GM21825 (cell line): ENCODE data around the gene UQCC2.
A peak's percentile ranks its signal among the peaks of the same experiment; 100 is the strongest.

Source experiments
- ATAC-seq: cut with Tn5 transposase; IDR thresholded peaks from one replicate; pipeline ENCODE4 v1.9.1; 2021; ENCODE audit warnings: mild to moderate bottlenecking, moderate library complexity; ENCODE audit not compliant: unreplicated experiment

The UQCC2 gene

DNA sequence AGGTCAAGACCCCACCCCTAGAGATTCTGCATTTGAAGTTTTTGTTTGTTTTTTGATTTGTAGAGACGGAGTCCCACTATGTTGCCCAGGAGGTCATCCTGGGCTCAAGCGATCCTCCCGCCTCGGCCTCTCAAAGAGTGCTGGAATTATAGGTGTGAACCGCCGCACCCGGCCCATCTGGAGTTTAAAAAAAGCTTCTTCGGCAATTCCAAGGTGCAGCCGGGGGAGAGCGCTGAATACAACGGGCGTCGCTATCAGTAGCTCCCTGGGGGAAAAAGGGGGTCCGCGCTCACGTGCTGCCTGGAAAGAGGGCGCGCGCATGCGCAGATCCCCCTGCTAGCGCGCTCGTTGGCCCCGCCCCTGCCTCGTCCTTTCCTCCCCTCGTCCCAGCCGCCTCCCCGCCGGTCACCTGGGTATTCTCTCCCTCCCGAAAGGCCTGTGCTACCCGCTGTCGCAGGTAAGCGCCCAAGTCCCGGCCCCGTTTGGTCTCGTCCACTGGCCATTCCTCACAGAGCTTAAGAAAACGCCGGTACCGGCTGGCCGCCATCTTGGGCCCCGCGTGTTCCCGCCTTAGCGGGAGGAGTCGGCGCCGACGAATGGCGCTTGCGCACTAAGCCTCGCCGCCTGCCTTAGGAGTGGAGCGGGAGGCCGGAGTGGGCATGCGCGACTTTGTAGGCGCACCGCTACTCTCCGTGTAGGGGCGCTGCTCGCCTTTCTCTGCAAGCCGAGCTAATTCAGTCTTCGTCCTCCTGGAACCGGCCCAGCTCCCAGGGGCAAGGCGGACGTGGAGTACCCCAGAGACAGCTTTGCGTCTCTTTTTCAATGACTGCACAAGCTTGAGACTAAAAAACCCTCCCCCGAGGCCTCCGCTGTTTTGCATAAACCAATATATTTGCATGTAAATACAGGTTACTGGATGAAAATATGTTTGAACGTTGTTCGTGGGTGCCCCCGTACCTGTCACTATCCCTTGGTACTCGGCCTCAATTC is at the start of gene UQCC2:
Gene UQCC2, minus strand, starts transcription at position 561 of the 990 bp plus-strand sequence. Its CDS starts 14 bp downstream, at position 547.
- ATAC-seq: peak; percentile 74

GRCh38 chr6:33759887-33760629 is 48.6 kb upstream of the UQCC2 start:
- no peak for ATAC-seq

DNA sequence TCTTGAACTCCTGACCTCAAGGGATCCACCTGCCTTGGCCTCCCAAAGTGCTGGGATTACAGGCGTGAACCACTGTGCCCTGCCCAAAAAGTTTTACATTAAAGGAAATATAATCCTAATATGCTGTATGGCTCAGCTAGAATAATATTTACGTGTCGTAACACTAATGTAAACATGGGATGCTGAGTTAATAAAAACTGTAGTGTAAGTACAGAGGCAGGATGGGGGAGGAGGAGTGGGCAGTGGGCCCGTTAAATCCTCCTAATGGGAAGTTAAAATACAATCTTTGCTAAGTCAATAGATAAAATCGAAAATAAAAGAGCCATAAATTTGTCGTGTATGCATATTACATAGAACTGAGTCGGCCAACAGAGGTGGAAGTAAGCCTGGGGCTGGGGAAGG is 47.3 kb upstream of the UQCC2 start:
- no peak for ATAC-seq

DNA sequence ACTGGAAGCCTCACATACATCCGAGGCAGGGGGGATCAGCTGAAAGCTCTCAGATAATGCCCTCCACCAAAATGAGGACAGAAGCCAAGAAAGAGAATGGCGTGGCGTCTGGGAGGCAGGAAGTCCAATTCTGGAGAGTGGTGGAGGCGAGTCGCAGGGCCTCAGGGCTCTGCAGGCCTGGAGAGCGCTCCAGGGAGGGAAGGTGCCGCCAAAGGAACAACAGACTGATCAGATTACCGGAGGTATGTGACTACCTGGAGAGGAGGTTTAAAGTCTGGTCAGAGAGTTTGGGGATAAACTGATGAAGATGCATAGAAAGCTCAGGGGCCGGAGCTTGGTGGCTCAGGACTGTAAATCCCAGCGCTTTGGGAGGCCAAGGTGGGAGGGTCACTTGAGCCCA is 46.4 kb upstream of the UQCC2 start:
- no peak for ATAC-seq

DNA sequence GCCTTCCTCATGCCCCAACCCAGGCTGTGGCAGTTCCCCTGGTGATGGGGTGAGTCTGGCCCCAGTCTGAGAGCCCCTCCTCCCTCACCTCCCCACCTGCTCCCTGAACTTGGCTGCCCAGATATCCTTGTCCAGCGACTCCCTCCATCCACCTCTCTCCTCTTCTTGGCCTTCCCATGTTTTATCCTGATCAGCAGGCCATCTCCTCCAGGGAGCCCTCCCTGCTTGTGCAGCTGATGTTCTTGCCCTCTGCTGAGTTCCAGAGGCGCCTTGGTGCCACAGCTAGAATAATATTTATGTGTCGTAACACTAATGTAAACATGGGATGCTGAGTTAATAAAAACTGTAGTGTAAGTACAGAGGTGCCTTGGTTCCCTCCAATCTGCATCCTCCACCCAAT is 45.6 kb upstream of the UQCC2 start:
- ATAC-seq: no peak

- no peak for ATAC-seq
Observed at GRCh38 chr6:33756211-33756954, 44.9 kb upstream of the UQCC2 start.

- ATAC-seq: no peak
Observed at GRCh38 chr6:33755070-33755869, 43.8 kb upstream of the UQCC2 start.

DNA sequence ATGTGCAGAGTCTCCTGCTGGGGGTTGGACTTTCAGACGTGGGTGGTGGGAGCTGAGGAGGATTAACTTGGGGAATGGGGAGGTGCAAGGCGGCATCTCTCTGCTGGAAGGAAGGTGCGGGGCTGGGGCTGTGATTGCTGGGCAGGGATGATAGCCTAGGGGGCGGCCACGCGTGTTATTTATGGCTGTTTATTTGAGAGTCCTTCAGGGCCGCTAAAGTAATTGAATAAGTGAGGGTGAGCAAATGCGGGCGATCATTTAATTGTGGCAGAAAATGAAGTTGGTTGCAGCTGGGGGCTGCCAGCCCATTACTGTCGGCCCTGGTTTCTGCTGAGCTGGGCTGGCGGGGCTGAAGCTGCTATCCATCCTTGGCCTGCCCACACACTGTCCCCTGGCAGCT is 42.7 kb upstream of the UQCC2 start:
- no peak for ATAC-seq

DNA sequence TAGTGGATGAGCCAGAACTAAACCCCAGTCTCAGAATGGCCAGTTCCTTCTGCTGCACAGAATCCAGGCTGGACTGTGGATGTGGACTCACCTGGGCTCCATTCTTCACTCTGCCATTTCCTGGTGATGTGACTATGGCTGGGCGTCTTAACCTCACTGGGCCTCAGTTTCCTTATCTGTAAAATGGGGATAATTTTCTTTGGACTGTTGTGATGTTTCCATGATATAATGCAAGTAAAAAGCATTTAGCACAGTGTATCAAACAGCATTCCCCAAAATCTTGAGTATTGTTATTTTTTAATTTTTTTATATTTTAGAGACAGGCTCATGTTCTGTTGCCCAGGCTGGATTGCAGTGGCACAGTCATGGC is 41.1 kb upstream of the UQCC2 start:
- ATAC-seq: no peak

DNA sequence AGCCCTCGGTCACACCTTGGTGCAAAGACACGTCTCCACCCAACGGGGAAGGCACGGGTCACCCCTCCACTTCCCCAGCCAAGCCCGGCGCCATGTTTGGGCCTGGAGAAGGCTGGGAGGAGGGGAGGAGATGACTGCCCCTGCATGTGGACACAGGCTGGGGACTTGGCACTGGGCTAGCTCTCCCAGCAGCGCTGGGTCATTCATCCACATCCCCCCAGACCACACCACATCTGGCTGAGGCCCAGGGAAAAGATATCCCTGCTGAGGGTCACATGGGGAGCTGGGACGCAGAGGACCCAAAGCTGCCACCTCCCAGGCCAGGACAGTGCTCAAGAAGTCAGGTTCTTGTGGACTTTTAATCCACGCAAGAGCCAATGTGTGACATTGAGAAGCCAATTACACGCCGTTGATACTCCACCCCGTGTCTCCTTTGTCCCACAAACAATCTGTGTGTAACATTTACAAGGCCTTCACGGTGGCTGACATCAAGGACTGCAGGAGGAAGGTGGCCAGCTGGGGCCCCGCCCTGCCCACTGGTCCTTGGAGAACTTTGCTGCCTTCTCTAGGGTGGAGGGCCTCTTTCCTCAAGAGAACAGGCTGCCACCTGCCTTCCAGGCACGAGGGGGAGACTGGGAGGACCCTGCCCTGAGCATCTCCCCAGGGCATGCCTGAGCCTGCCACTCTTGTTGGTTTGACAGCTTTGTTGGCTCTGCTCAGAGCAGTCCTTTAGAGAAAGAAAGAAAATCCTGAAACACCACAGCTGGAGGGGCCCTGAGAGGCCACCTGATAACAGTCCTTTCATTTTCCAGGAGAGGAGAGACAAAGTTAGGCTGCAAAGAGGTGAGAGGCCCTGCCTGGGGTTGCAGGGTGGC is 40.5 kb upstream of the UQCC2 start:
- no peak for ATAC-seq

- no peak for ATAC-seq
Observed at GRCh38 chr6:33750244-33750991, 38.9 kb upstream of the UQCC2 start.

DNA sequence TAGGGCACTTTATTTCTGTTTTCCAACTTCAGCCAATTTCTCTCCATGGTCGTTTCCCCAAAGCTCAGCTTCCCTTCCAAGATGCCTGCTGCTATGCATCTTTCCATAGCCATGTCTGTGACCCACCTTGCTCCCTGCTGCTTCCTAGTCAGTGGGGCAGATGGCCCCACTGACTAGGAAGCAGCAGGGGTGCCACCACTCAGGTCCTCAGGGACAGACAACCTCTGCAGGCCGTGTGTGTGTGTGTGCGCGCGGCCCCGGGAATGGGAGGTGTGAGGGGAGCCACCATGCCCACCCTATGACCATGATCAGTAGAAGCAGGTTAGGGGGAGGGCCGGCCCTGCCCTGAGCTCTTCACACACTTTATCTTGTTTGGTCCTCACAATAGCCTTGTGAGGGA is 37.9 kb upstream of the UQCC2 start:
- ATAC-seq: no peak

- ATAC-seq: no peak
Observed at GRCh38 chr6:33748841-33749240, 37.3 kb upstream of the UQCC2 start.

GRCh38 chr6:33747823-33748222 is 36.3 kb upstream of the UQCC2 start:
- no peak for ATAC-seq

GRCh38 chr6:33746651-33747100 is 35.2 kb upstream of the UQCC2 start, which contains the start of gene IP6K3:
IP6K3 (minus strand) TSS chr6:33746905; CDS start chr6:33735476, 11,429 bp downstream.
- ATAC-seq: no peak

GRCh38 chr6:33746036-33746600 is 34.6 kb upstream of the UQCC2 start:
- no peak for ATAC-seq

GRCh38 chr6:33745548-33745947 is 34.0 kb upstream of the UQCC2 start:
- ATAC-seq: no peak

GRCh38 chr6:33744895-33745546 is 33.5 kb upstream of the UQCC2 start:
- no peak for ATAC-seq
